ENCODE data around the gene KCNJ14.

The KCNJ14 gene

GRCh38 chr19:48474084-48474592 is 18.8 kb downstream of the KCNJ14 start:
- TF ChIP-seq CTCF (IDR thresholded peaks at IDR 0.05; ENCODE audit: low read depth, low read length, missing control alignments) = no peak
- DNase-seq (ENCODE audit: low read depth) = no peak
- H3K4me3 ChIP-seq (ENCODE audit: low read depth, low read length) = no peak overlapping the region
- in situ Hi-C loops (cut with HindIII; ENCODE audit: low sequenced_read_pairs) = no loop called here

- TF ChIP-seq CTCF (IDR thresholded peaks at IDR 0.05; ENCODE audit: low read depth, low read length, missing control alignments) = no peak
- DNase-seq (ENCODE audit: low read depth) = no peak
- in situ Hi-C loops (cut with HindIII; ENCODE audit: low sequenced_read_pairs) = no loop called here
- H3K4me3 ChIP-seq (ENCODE audit: low read depth, low read length) = no peak overlapping the region
Observed at GRCh38 chr19:48475369-48476068, 20.1 kb downstream of the KCNJ14 start.

- H3K4me3 ChIP-seq (ENCODE audit: low read depth, low read length) = no peak overlapping the region
- in situ Hi-C loops (cut with HindIII; ENCODE audit: low sequenced_read_pairs) = no loop called here
- DNase-seq (ENCODE audit: low read depth) = no peak
- TF ChIP-seq CTCF (IDR thresholded peaks at IDR 0.05; ENCODE audit: low read depth, low read length, missing control alignments) = no peak
Observed at GRCh38 chr19:48476176-48476575, 20.8 kb downstream of the KCNJ14 start.

GRCh38 chr19:48477067-48477685 is 21.8 kb downstream of the KCNJ14 start:
- in situ Hi-C loops (cut with HindIII; ENCODE audit: low sequenced_read_pairs) = no loop called here
- TF ChIP-seq CTCF (IDR thresholded peaks at IDR 0.05; ENCODE audit: low read depth, low read length, missing control alignments) = no peak

GRCh38 chr19:48477698-48478338 is 22.4 kb downstream of the KCNJ14 start:
- no peak for TF ChIP-seq CTCF (IDR thresholded peaks at IDR 0.05; ENCODE audit: low read depth, low read length, missing control alignments)
- no peak for DNase-seq (ENCODE audit: low read depth)
- in situ Hi-C loops (cut with HindIII; ENCODE audit: low sequenced_read_pairs) = no loop called here
- H3K4me3 ChIP-seq (ENCODE audit: low read depth, low read length) = no peak overlapping the region

More at GRCh38 chr19:48477067-48477685, 21.8 kb downstream of the KCNJ14 start:
- no peak for DNase-seq (ENCODE audit: low read depth)
- no peak overlapping the region for H3K4me3 ChIP-seq (ENCODE audit: low read depth, low read length)

GRCh38 chr19:48478339-48479256 is 23.2 kb downstream of the KCNJ14 start:
- TF ChIP-seq CTCF (IDR thresholded peaks at IDR 0.05; ENCODE audit: low read depth, low read length, missing control alignments) = no peak
- in situ Hi-C loops (cut with HindIII; ENCODE audit: low sequenced_read_pairs) = no loop called here
- DNase-seq (ENCODE audit: low read depth) = no peak
- H3K4me3 ChIP-seq (ENCODE audit: low read depth, low read length) = no peak overlapping the region
